HUES48 (cell line): ENCODE data around the gene TSPAN9.

Experiments
- H3K27ac ChIP-seq: one replicate; pipeline ENCODE4 v1.7.0; 2013; ENCODE audit warnings: low read depth, low read length, inconsistent platforms
- H3K27me3 ChIP-seq: 2 replicates; pipeline ENCODE4 v1.6.1; 2013; ENCODE audit warnings: mild to moderate bottlenecking, low read length; ENCODE audit not compliant: control insufficient read depth, insufficient read depth
- H3K36me3 ChIP-seq: 2 replicates; pipeline ENCODE4 v1.6.1; 2013; ENCODE audit warnings: low read length; ENCODE audit not compliant: control insufficient read depth, insufficient read depth
- H3K4me1 ChIP-seq: 2 replicates; pipeline ENCODE4 v1.6.1; 2013; ENCODE audit warnings: mild to moderate bottlenecking, low read length; ENCODE audit not compliant: control insufficient read depth, insufficient read depth
- H3K4me3 ChIP-seq: 2 replicates; pipeline ENCODE4 v1.5.1; 2013; ENCODE audit warnings: mild to moderate bottlenecking, low read depth, low read length
- H3K9ac ChIP-seq: 2 replicates; pipeline ENCODE4 v1.6.1; 2013; ENCODE audit warnings: mild to moderate bottlenecking, low read depth, low read length, moderate library complexity
- H3K9me3 ChIP-seq: 2 replicates; pipeline ENCODE4 v1.6.1; 2013; ENCODE audit warnings: low read length; ENCODE audit not compliant: control insufficient read depth, insufficient read depth

The TSPAN9 gene

GRCh38 chr12:3215410-3215975 lies 138.3 kb downstream of the TSPAN9 start:
- H3K36me3 ChIP-seq, result no peaks in the 10 kb centered on the region
- no peak overlapping the region for H3K9ac ChIP-seq

DNA sequence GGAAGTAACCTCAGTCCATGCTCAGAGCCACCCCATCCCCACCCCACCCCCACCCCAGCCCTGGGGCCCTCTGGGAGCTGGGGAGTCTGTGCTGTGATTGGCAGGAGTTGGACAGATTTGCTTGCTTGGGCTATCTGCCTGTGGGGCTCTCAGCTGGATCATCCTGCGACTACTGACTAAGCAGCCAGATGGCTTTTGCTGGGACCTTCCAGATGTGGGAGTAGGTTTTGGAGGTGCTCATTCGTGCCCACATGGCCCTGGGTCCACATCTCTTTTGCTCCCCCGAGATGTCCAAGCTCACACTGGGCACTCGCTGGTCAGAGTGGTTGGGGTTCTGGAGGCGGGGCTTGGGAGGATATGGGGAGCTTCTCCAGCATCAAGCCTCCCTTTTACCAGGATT lies 138.9 kb downstream of the TSPAN9 start:
- Histone ChIP-seq H3K9ac (no peak overlapping the region), H3K9me3 (no peaks in the 10 kb centered on the region), H3K27ac (no peak overlapping the region), H3K27me3 (no peaks in the 10 kb centered on the region), H3K4me1 (peaks cover 20% of the 10 kb centered on the region), H3K4me3 (no peak overlapping the region), H3K36me3 (no peaks in the 10 kb centered on the region)

More at GRCh38 chr12:3215410-3215975, 138.3 kb downstream of the TSPAN9 start:
- no peak overlapping the region for H3K4me3 ChIP-seq
- H3K27ac ChIP-seq, result no peak overlapping the region
- H3K27me3 ChIP-seq, result no peaks in the 10 kb centered on the region
- H3K9me3 ChIP-seq, result no peaks in the 10 kb centered on the region
- peaks cover 20% of the 10 kb centered on the region for H3K4me1 ChIP-seq

DNA sequence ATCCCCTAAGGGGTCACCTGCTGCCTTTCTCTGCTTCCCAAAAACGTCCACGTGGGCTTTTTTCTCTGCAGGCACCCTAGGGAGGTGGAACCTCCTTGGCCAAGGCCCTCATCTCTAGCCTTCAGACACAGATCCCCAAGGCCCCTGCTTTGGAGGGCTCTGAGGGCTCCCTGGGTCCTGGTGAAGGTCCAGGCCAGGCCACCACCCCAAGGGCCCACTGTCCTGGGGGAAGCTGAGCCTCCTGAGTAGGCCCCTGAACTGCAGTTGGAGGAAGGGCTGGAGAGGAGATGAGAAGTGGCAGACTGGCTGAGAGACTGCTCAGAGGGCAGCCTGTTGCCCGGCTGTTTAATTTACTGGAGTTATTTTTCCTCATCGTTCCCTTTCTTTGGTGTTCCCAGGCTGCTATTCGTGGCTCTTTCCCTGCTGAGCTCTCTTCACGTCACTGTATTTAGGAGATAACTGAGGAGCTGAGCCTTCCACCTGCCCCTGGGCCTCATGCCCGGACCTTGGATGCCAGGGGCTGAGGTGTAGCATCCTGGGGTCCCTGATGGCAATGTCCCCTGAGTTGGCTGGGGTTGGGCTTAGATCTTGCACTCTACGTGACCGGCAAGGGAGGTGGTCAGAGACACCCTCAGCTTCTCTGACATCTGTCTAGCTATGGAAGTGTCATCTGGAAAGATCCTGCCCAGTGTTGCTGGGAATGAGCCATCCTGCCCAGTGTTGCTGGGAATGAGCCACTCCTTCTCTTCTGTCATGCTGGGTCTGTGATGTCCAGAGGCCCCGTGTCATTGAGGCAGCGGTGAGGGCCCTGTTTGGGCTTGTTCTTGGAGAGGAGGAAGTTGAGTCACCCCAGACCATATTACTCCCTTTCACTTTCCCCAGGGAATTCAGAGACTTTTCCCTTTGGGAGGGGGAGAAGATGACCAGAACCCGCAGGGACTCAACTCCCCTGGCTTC lies 139.8 kb downstream of the TSPAN9 start:
- Histone ChIP-seq H3K9me3 (no peaks in the 10 kb centered on the region), H3K4me3 (no peak overlapping the region), H3K9ac (no peak overlapping the region), H3K4me1 (peaks cover 20% of the 10 kb centered on the region), H3K27me3 (no peaks in the 10 kb centered on the region), H3K36me3 (no peaks in the 10 kb centered on the region), H3K27ac (no peak overlapping the region)

DNA sequence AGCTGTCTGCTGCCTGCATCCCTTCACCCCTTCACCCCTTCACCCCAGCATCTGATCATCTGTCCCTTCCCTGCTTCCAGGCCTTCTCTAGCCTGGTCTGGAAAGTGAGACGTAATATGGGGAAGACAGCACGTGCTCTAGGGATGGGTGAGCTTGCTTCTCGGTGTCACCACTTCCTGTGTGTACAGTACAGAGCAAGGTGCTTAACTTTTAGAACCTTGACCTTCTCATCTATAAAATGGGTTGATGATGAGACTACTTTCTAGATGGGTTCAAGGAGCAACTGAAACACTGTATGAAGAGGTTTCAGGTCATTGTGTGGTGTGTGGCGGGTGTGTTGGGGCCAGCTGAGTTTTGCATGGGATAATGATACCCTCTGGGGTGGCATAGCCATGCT lies 140.5 kb downstream of the TSPAN9 start:
- H3K9ac ChIP-seq, result no peak overlapping the region
- H3K27me3 ChIP-seq, result no peaks in the 10 kb centered on the region
- no peaks in the 10 kb centered on the region for H3K9me3 ChIP-seq
- no peak overlapping the region for H3K27ac ChIP-seq
- H3K36me3 ChIP-seq, result no peaks in the 10 kb centered on the region
- H3K4me1 ChIP-seq, result peaks cover 20% of the 10 kb centered on the region
- no peak overlapping the region for H3K4me3 ChIP-seq

- H3K4me3 ChIP-seq, result no peak overlapping the region
- H3K27me3 ChIP-seq, result no peaks in the 10 kb centered on the region
- no peak overlapping the region for H3K27ac ChIP-seq
- H3K36me3 ChIP-seq, result no peaks in the 10 kb centered on the region
- H3K9me3 ChIP-seq, result no peaks in the 10 kb centered on the region
- H3K9ac ChIP-seq, result no peak overlapping the region
- H3K4me1 ChIP-seq, result peaks cover 13% of the 10 kb centered on the region
Measured at GRCh38 chr12:3218228-3219171, 141.3 kb downstream of the TSPAN9 start.

GRCh38 chr12:3219233-3219632 lies 142.1 kb downstream of the TSPAN9 start:
- Histone ChIP-seq H3K9me3 (no peaks in the 10 kb centered on the region), H3K4me1 (peaks cover 10% of the 10 kb centered on the region), H3K36me3 (no peaks in the 10 kb centered on the region), H3K9ac (no peak overlapping the region), H3K27ac (no peak overlapping the region), H3K4me3 (no peak overlapping the region), H3K27me3 (no peaks in the 10 kb centered on the region)

DNA sequence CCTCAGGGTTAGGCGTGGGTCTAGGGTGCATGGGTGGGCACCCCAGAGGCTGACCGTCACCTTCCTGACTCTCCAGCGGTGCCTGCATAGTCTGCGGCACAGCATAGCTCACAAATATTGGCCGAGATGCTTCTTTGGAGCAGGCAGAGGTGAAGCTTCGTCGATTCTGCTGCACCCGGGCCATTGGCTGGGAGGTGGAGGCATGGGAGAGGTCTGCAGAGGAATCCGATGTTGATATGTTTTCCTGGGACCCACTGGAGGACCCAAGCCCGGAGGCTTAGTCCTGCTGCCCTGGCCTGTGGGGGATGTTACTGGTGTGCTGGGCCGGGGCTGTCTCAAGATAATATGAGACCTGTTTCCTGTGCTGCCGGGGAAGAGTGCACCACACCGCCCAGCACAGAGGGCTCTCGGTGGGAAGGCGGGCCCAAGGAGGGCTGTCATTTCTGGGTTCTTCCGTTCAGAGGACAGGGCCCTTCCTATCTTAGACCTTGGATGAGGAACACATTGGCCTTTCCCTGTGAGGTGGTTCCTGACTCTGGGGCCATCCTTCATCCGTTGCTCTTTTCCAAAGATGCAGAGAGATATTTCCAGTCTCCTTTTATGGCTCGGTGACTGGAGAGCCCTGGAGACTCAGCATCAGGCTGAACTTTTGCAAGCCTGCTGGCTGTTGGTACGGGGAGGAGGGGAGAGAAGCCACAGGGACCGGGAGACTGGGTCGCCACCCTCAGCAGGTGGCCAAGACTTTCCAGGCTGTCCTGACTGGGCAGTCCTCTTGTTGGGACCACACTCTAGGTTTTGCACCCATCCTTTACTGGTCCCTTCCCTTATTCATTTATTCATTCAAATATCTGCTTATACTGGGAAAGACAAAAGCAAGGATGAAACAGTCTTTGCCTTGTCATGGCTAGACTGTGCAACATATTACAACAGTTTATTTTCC lies 143.5 kb downstream of the TSPAN9 start:
- H3K9ac ChIP-seq, result no peak overlapping the region
- H3K27me3 ChIP-seq, result no peaks in the 10 kb centered on the region
- H3K9me3 ChIP-seq, result no peaks in the 10 kb centered on the region
- H3K27ac ChIP-seq, result no peak overlapping the region
- no peaks in the 10 kb centered on the region for H3K4me1 ChIP-seq
- no peak overlapping the region for H3K4me3 ChIP-seq
- no peaks in the 10 kb centered on the region for H3K36me3 ChIP-seq

DNA sequence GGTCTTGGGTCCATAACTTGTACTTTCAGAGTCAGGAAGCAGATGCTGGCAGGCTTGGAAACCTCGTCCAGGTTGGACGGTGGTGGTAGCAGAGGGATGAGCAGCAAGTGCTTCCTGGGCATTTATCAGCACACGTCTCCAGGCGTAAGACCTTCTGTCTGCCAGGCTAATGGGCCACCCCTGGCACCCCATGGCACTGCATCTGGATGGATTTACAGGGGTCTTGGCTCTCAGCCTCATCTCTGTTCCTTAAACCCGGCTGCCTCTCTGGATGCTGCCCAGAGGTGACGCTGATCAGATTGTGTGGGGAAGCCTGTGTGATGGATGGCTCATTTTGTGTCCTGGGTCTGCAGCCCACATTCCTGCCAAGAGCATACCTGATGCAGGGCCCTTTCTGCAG lies 145.1 kb downstream of the TSPAN9 start:
- Histone ChIP-seq H3K36me3 (no peaks in the 10 kb centered on the region), H3K27me3 (no peaks in the 10 kb centered on the region), H3K4me1 (peaks cover 2% of the 10 kb centered on the region), H3K9ac (no peak overlapping the region), H3K9me3 (no peaks in the 10 kb centered on the region), H3K27ac (no peak overlapping the region), H3K4me3 (no peak overlapping the region)

DNA sequence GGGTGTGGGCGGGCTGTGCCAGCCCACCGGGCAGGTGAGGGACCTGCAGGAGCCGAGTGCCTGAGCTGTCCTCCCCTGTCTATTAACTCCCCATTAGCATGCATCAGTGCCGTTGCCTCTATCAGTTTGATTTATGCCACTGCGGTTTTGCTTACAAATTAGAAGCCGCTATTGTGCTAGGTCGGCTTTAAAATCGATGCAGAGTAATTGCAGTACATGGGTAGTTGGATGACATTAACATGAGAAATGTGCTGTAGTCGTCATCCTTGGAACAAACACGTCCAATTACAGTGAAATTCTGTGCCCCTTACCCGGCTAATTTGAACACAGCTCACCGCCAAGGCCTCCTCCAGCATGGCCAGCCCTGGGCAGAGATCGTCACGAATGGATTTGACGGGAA lies 145.8 kb downstream of the TSPAN9 start:
- Histone ChIP-seq H3K9ac (no peak overlapping the region), H3K36me3 (no peaks in the 10 kb centered on the region), H3K27ac (no peak overlapping the region), H3K27me3 (no peaks in the 10 kb centered on the region), H3K9me3 (no peaks in the 10 kb centered on the region), H3K4me1 (peaks cover 7% of the 10 kb centered on the region), H3K4me3 (no peak overlapping the region)
